HepG2 (cell line): Measurements from ENCODE around the gene PISD. TPM values are rescaled to one million over a fixed set of nuclear protein-coding genes. Genes with fewer than 3 reads are reported as not detected.

ENCODE experiments used
- HNRNPUL1 ChIP-seq: fragments of 200-400 bp; formaldehyde crosslinking; IDR thresholded peaks from 2 replicates; pipeline ENCODE4 v1.6.1; 2017; ENCODE audit warnings: low read depth, mild to moderate bottlenecking, low read length, moderate library complexity
- HOXA3 ChIP-seq: sonication (generic); formaldehyde crosslinking; IDR thresholded peaks from 2 replicates; pipeline ENCODE4 v1.5.0; 2020; ENCODE audit warnings: missing genetic modification reagents
- IRF2 ChIP-seq: IDR thresholded peaks from 2 replicates; pipeline ENCODE4 v1.6.1; 2018; ENCODE audit warnings: missing genetic modification reagents, missing compliant biosample characterization
- MAFK ChIP-seq, 2 experiments: IDR thresholded peaks in 1 of 2; conservative IDR thresholded peaks in 1 of 2; 2 replicates each; pipeline ENCODE4 v1.6.1; 2011; ENCODE audit warnings: improper control_type of control experiment in 2 of 2, low read length in 2 of 2
- NFKBIZ ChIP-seq: IDR thresholded peaks from 2 replicates; pipeline ENCODE4 v1.6.1; 2018; ENCODE audit warnings: missing genetic modification reagents, missing compliant biosample characterization
- PPARG ChIP-seq: conservative IDR thresholded peaks from 2 replicates; pipeline ENCODE4 v1.6.1; 2016; ENCODE audit warnings: missing biosample characterization, missing genetic modification reagents
- SMAD1 ChIP-seq: sonication (generic); formaldehyde crosslinking; IDR thresholded peaks from 2 replicates; pipeline ENCODE4 v1.4.0; 2020; ENCODE audit warnings: missing genetic modification reagents, low read depth, mild to moderate bottlenecking, borderline replicate concordance
- SRY ChIP-seq: sonication (generic); formaldehyde crosslinking; IDR thresholded peaks from 2 replicates; pipeline ENCODE4 v1.8.0; 2022; ENCODE audit warnings: mild to moderate bottlenecking, missing genetic modification reagents
- TBL1XR1 ChIP-seq: fragments of 150-350 bp; IDR thresholded peaks from 2 replicates; pipeline ENCODE4 v1.6.1; 2014; ENCODE audit warnings: borderline replicate concordance, low read length; ENCODE audit not compliant: partially characterized antibody
- ZNF230 ChIP-seq: sonication (generic); formaldehyde crosslinking; IDR thresholded peaks from 2 replicates; pipeline ENCODE4 v1.4.0; 2020; ENCODE audit warnings: mild to moderate bottlenecking, missing genetic modification reagents
- ZNF235 ChIP-seq: sonication (generic); formaldehyde crosslinking; IDR thresholded peaks from 2 replicates; pipeline ENCODE4 v1.8.1; 2023; ENCODE audit warnings: mild to moderate bottlenecking, missing genetic modification reagents, borderline replicate concordance
- ZNF331 ChIP-seq: sonication (generic); formaldehyde crosslinking; IDR thresholded peaks from 2 replicates; pipeline ENCODE4 v1.4.0; 2020; ENCODE audit warnings: missing genetic modification reagents
- ZNF335 ChIP-seq: sonication (generic); formaldehyde crosslinking; IDR thresholded peaks from 2 replicates; pipeline ENCODE4 v1.4.0; 2020; ENCODE audit warnings: missing genetic modification reagents
- ZNF441 ChIP-seq: sonication (generic); formaldehyde crosslinking; IDR thresholded peaks from 2 replicates; pipeline ENCODE4 v1.7.0; 2021; ENCODE audit warnings: missing genetic modification reagents, borderline replicate concordance
- ZNF460 ChIP-seq: sonication (generic); formaldehyde crosslinking; IDR thresholded peaks from 2 replicates; pipeline ENCODE4 v1.5.1; 2020; ENCODE audit warnings: missing genetic modification reagents, mild to moderate bottlenecking, borderline replicate concordance
- ZNF510 ChIP-seq: sonication (generic); formaldehyde crosslinking; IDR thresholded peaks from 2 replicates; pipeline ENCODE4 v1.4.0; 2020; ENCODE audit warnings: low read depth, mild to moderate bottlenecking, missing genetic modification reagents
- ZSCAN9 ChIP-seq: IDR thresholded peaks from 2 replicates; pipeline ENCODE4 v1.6.1; 2016; ENCODE audit warnings: borderline replicate concordance
- polyA plus RNA-seq, 8 experiments: library from polyadenylated mRNA; depleted of rRNA in 3 of 8; stranded (reverse) in 7 of 8; unstranded in 1 of 8; fragments of >200 nt; fragmentation: Illumina TruSeq in 4 of 8; extraction: Trizol in 4 of 8; gene quantifications; 2 replicates each; pipeline versions ENCODE4 v1.2.1 to v1.2.3, GENCODE V29; 2011 to 2016; ENCODE audit warnings: low read depth in 4 of 8, missing spikeins in 1 of 8, mixed read lengths in 1 of 8; ENCODE audit not compliant: insufficient read depth in 1 of 8
- total RNA-seq, 5 experiments: library from RNA; depleted of rRNA; stranded (reverse); fragments of >200 nt; fragmentation: Illumina TruSeq; extraction: Trizol; gene quantifications; 2 replicates each; pipeline ENCODE4 v1.2.3, GENCODE V29; 2016; ENCODE audit warnings: low read depth in 1 of 5
- TF ChIP-seq, protein P1 (sequence below): sonication (generic); formaldehyde crosslinking; IDR thresholded peaks from 2 replicates; pipeline ENCODE4 v1.5.0; 2020; ENCODE audit warnings: mild to moderate bottlenecking, missing genetic modification reagents
- TF ChIP-seq, protein P2 (sequence below): sonication (generic); formaldehyde crosslinking; IDR thresholded peaks from 2 replicates; pipeline ENCODE4 v1.9.0; 2022; ENCODE audit warnings: low read depth, missing genetic modification reagents
- TF ChIP-seq, protein P3 (sequence below): sonication (generic); formaldehyde crosslinking; IDR thresholded peaks from 2 replicates; pipeline ENCODE4 v1.4.0; 2020; ENCODE audit warnings: missing genetic modification reagents
- TF ChIP-seq, protein P4 (sequence below): sonication (generic); formaldehyde crosslinking; IDR thresholded peaks from 2 replicates; pipeline ENCODE4 v1.8.0; 2022; ENCODE audit warnings: mild to moderate bottlenecking, missing genetic modification reagents, borderline replicate concordance

PISD gene
- total and polyA plus RNA-seq, 2 of the 13 experiments (the other 11 are each of a cell fraction or from before 2014, with no cell fraction given), result 30.1 to 47.7 TPM

DNA sequence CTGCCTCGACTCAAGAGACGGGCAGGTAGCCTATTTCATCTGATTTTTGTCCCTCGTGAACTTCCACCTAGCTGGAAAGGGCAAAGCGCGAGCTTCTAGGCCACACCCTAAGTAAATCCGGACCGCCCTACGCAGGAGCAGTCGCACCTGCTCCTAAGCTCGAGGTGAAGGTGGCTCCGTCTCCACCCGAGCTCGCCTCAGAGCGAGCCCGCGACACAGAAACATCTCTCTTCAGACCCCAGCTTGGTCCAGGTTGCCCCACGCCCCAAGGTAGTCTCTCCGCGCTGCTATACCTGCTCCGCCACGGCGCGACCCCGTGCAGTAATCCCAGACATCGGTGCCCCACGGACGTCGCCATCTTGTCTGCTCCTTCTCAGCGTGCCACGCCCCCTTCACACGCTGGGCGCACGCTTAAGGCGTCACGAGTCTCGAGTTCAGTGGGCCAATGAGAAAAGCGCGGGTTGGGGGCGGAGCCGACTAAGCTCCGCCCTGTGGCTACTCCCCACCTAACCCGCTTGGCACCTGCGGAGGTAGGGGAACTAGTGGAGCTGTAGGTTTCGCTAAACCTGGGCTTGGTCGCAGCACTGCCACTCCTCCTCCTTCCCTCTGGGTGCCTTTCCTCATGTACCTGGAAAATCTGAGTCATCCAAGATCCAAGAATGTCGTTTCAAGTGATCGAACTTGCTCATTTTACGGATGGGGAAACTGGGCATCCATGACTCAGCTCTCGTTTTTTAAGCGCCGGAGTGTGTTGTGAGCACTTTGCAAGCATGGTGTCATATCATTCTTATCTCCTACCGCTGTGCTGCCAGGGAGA, at the start of gene PISD (continued):
- TF ChIP-seq, protein P1, sequence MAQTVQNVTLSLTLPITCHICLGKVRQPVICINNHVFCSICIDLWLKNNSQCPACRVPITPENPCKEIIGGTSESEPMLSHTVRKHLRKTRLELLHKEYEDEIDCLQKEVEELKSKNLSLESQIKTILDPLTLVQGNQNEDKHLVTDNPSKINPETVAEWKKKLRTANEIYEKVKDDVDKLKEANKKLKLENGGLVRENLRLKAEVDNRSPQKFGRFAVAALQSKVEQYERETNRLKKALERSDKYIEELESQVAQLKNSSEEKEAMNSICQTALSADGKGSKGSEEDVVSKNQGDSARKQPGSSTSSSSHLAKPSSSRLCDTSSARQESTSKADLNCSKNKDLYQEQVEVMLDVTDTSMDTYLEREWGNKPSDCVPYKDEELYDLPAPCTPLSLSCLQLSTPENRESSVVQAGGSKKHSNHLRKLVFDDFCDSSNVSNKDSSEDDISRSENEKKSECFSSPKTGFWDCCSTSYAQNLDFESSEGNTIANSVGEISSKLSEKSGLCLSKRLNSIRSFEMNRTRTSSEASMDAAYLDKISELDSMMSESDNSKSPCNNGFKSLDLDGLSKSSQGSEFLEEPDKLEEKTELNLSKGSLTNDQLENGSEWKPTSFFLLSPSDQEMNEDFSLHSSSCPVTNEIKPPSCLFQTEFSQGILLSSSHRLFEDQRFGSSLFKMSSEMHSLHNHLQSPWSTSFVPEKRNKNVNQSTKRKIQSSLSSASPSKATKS (CRISPR knock-in tag), result no peak
- TF ChIP-seq PPARG (peak; percentile 94), ZSCAN9 (CRISPR knock-in tag) (peak; percentile 43; the same call in 1 of the 2 replicates), NFKBIZ (CRISPR knock-in tag) (peak; percentile 37; the same call in 1 of the 2 replicates), ZNF460 (CRISPR knock-in tag) (no peak), SRY (peak; percentile 45; the same call in 1 of the 2 replicates), ZNF510 (0 out of 2 replicates have a peak, but pooled peaks have one; percentile 69), MAFK (conservative IDR thresholded peaks at IDR 0.05 in 1 of 2, IDR thresholded peaks at IDR 0.05 in 1 of 2; ENCODE audit: low read length in 2 of 2) (no peak), ZNF235 (CRISPR knock-in tag) (no peak), HNRNPUL1 (no peak), ZNF335 (CRISPR knock-in tag) (peak; percentile 40; the same call in 1 of the 2 replicates), ZNF331 (CRISPR knock-in tag) (peak; percentile 22; the same call in 1 of the 2 replicates), IRF2 (peak; percentile 71), ZNF230 (CRISPR knock-in tag) (peak; percentile 56; the same call in 1 of the 2 replicates), TBL1XR1 (no peak), ZNF441 (CRISPR knock-in tag) (0 out of 2 replicates have a peak, but pooled peaks have one; percentile 30), HOXA3 (CRISPR knock-in tag) (peak; percentile 98), SMAD1 (no peak)
- TF ChIP-seq, protein P2, sequence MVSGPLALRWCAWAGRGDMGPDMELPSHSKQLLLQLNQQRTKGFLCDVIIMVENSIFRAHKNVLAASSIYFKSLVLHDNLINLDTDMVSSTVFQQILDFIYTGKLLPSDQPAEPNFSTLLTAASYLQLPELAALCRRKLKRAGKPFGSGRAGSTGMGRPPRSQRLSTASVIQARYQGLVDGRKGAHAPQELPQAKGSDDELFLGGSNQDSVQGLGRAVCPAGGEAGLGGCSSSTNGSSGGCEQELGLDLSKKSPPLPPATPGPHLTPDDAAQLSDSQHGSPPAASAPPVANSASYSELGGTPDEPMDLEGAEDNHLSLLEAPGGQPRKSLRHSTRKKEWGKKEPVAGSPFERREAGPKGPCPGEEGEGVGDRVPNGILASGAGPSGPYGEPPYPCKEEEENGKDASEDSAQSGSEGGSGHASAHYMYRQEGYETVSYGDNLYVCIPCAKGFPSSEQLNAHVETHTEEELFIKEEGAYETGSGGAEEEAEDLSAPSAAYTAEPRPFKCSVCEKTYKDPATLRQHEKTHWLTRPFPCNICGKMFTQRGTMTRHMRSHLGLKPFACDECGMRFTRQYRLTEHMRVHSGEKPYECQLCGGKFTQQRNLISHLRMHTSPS, result peak; percentile 54; the same call in 1 of the 2 replicates
- TF ChIP-seq, protein P3, sequence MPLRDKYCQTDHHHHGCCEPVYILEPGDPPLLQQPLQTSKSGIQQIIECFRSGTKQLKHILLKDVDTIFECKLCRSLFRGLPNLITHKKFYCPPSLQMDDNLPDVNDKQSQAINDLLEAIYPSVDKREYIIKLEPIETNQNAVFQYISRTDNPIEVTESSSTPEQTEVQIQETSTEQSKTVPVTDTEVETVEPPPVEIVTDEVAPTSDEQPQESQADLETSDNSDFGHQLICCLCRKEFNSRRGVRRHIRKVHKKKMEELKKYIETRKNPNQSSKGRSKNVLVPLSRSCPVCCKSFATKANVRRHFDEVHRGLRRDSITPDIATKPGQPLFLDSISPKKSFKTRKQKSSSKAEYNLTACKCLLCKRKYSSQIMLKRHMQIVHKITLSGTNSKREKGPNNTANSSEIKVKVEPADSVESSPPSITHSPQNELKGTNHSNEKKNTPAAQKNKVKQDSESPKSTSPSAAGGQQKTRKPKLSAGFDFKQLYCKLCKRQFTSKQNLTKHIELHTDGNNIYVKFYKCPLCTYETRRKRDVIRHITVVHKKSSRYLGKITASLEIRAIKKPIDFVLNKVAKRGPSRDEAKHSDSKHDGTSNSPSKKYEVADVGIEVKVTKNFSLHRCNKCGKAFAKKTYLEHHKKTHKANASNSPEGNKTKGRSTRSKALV (CRISPR knock-in tag), result peak; percentile 24; the same call in 1 of the 2 replicates
- TF ChIP-seq, protein P4, sequence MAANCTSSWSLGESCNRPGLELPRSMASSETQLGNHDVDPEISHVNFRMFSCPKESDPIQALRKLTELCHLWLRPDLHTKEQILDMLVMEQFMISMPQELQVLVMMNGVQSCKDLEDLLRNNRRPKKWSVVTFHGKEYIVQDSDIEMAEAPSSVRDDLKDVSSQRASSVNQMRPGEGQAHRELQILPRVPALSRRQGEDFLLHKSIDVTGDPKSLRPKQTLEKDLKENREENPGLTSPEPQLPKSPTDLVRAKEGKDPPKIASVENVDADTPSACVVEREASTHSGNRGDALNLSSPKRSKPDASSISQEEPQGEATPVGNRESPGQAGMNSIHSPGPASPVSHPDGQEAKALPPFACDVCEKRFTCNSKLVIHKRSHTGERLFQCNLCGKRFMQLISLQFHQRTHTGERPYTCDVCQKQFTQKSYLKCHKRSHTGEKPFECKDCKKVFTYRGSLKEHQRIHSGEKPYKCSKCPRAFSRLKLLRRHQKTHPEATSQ (CRISPR knock-in tag), result 0 out of 2 replicates have a peak, but pooled peaks have one; percentile 45
